Esophagus squamous epithelium (tissue), 5 donors: Measurements from ENCODE around the gene C3orf70. TPM values are rescaled to one million over a fixed set of nuclear protein-coding genes. Genes with fewer than 3 reads are reported as not detected.

ENCODE experiments used
- DNase-seq: peaks from one replicate; lab custom pipeline; 2025; lab: John Stamatoyannopoulos, UW
- H3K27ac ChIP-seq, 4 donors: fragments of 200-600 bp; sonication (generic); one replicate each; pipeline ENCODE4 v1.5.1; 2016 to 2019; ENCODE audit warnings: mild to moderate bottlenecking in 1 of 4
- H3K27me3 ChIP-seq, 4 donors: fragments of 200-600 bp; sonication (generic); 1 replicate in 3 of 4; 2 replicates in 1 of 4; pipeline versions ENCODE4 v1.5.1 to v1.6.0; 2017 to 2021; ENCODE audit warnings: antibody characterized with exemption in 1 of 4
- H3K36me3 ChIP-seq, 3 donors: fragments of 200-600 bp; sonication (generic); one replicate each; pipeline ENCODE4 v1.5.1; 2016 to 2019
- H3K4me1 ChIP-seq, 3 donors: fragments of 200-600 bp; sonication (generic); one replicate each; pipeline ENCODE4 v1.5.1; 2017 to 2019
- H3K4me3 ChIP-seq, 4 donors: fragments of 200-600 bp; sonication (generic); 1 replicate in 3 of 4; 2 replicates in 1 of 4; pipeline ENCODE4 v1.5.1; 2016 to 2019; ENCODE audit warnings: mild to moderate bottlenecking in 2 of 4, moderate library complexity in 1 of 4
- H3K9me3 ChIP-seq, 3 donors: fragments of 200-600 bp; sonication (generic); one replicate each; pipeline ENCODE4 v1.5.1; 2016 to 2019
- POLR2A ChIP-seq, 4 donors: fragments of 450-650 bp; IDR thresholded peaks; one replicate each; pipeline ENCODE4 v1.6.1; 2017; ENCODE audit warnings: antibody characterized with exemption in 4 of 4, mild to moderate bottlenecking in 4 of 4, moderate library complexity in 3 of 4
- whole genome bisulfite sequencing, 2 donors: methylation state at CpG; one replicate each; pipeline ENCODE4 v1.1.5; 2018; 5-methylcytosine and 5-hydroxymethylcytosine counted together
- intact Hi-C: fragments of 100-400 bp; cut with DNase I; formaldehyde crosslinking; loops from one replicate; pipeline ENCODE4 v1.15.0; 2022
- total RNA-seq, 4 donors: library from RNA; depleted of rRNA; stranded (reverse); fragments of >200 nt; gene quantifications; one replicate each; pipeline ENCODE4 v1.1.0, GENCODE V29; 2016
- TF ChIP-seq, protein P1 (sequence below), 6 experiments: fragments of 450-650 bp in 4 of 6; fragments of 200-600 bp in 2 of 6; sonication (generic) in 2 of 6; IDR thresholded peaks; one replicate each; pipeline ENCODE4 v1.5.1; 2016 to 2019; ENCODE audit warnings: antibody characterized with exemption in 6 of 6, mild to moderate bottlenecking in 4 of 6, moderate library complexity in 4 of 6
- donor health status: DM: yes; HTN: yes; CAD: no.

The C3orf70 gene, protein sequence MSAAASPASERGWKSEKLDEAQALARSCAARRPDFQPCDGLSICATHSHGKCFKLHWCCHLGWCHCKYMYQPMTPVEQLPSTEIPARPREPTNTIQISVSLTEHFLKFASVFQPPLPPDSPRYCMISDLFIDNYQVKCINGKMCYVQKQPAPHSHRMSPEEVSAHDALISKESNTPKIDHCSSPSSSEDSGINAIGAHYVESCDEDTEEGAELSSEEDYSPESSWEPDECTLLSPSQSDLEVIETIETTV
- total RNA-seq = 1 to 10 TPM in 2 of 4 donors, under 1 TPM in 2; 0.57 to 8.6 (median 1.3) TPM

DNA sequence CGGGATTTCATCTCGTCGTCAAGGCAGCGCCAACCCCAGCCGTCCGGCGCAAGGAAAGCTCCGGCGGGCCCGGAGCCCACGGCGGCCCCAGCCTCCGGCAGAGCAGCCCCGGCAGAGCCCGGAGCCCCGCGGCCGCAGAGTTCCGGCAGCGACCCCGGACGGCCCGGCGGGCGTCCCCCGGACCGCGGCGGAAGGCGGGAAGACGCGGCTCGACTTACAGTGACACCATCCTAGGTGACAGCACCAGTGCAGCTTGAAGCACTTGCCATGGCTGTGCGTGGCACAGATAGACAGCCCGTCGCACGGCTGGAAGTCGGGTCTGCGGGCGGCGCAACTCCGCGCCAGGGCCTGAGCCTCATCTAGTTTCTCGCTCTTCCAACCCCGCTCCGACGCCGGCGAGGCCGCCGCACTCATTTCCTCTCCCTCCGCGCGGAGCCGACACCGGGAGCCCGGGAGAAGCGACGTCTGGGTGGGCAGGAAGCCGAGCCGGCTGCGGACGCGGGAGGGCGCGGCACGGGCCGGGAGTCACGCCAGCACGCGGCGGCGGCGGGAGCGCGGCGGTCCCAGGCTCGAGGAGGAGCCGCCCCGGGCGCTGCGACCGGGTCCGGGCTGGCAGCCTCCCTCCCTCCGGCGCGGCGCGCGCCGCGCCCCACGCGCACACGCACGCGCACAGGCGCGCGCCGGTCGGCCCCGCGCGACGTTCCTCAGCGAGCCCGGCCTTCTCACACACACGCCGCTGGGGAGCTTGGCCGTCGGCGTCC is at the start of gene C3orf70:
Gene C3orf70, minus strand, starts transcription at position 651 of the 761 bp plus-strand sequence. Its CDS starts 237 bp downstream, at position 414.
- no peak for DNase-seq
- intact Hi-C loops = no loop called here
- WGBS, 2 donors = 0% methylated on average over 17 of the region's 113 CpGs; no CpG with 5 or more reads in 1 of the 2 donors
- no peaks in the 10 kb centered on the region for H3K9me3 ChIP-seq
- H3K27me3 ChIP-seq = peaks cover 0 to 77% (median 3%) of the 10 kb centered on the region in 4 donors
- H3K4me1 ChIP-seq = peaks cover 0 to 30% (median 13%) of the 10 kb centered on the region in 3 donors
- H3K36me3 ChIP-seq = no peaks in the 10 kb centered on the region
- TF ChIP-seq POLR2A (IDR thresholded peaks at IDR 0.05) = peak in 1 of 4 donors; percentile 28
- TF ChIP-seq, protein P1, sequence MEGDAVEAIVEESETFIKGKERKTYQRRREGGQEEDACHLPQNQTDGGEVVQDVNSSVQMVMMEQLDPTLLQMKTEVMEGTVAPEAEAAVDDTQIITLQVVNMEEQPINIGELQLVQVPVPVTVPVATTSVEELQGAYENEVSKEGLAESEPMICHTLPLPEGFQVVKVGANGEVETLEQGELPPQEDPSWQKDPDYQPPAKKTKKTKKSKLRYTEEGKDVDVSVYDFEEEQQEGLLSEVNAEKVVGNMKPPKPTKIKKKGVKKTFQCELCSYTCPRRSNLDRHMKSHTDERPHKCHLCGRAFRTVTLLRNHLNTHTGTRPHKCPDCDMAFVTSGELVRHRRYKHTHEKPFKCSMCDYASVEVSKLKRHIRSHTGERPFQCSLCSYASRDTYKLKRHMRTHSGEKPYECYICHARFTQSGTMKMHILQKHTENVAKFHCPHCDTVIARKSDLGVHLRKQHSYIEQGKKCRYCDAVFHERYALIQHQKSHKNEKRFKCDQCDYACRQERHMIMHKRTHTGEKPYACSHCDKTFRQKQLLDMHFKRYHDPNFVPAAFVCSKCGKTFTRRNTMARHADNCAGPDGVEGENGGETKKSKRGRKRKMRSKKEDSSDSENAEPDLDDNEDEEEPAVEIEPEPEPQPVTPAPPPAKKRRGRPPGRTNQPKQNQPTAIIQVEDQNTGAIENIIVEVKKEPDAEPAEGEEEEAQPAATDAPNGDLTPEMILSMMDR (IDR thresholded peaks at IDR 0.05) = no peak
- peak within 1 kb of the TSS; percentile 44 to 75 (median 69) for H3K4me3 ChIP-seq
- H3K27ac ChIP-seq = peak within 1 kb of the TSS; percentile 64 to 89 (median 84)

DNA sequence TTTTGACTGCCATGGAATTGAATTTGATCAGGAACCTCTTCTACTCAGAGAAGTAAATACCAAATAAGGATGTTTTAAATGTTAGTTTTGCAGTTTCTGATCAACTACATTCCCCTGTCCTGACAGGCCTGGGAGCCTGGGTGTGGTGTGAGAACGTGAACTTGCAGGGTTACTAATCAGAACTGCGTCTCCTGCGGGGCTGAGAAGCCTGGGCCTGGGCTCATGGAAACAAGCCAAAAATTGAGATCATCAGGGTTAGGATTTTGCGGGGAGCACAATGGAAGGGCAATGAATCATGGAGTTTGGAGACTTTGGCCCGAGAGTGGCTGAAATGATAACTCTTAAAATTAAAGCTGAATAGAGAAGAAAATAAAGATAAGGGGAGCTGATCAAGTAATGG is 47.8 kb upstream of the C3orf70 start:
- H3K27ac ChIP-seq = peak overlapping the region; percentile 21 to 75 (median 66)
- TF ChIP-seq, protein P1 (IDR thresholded peaks at IDR 0.05) = no peak
- no peak for TF ChIP-seq POLR2A (IDR thresholded peaks at IDR 0.05)
- peaks cover 0 to 17% (median 0%) of the 10 kb centered on the region in 3 donors for H3K4me1 ChIP-seq
- H3K9me3 ChIP-seq = no peaks in the 10 kb centered on the region
- 34 to 35% methylated on average over 4 to 5 of the region's 5 CpGs for WGBS, 2 donors
- DNase-seq = no peak
- no peaks in the 10 kb centered on the region for H3K27me3 ChIP-seq
- intact Hi-C loops = no loop called here
- no peak overlapping the region for H3K4me3 ChIP-seq
- peaks cover 0 to 15% (median 0%) of the 10 kb centered on the region in 3 donors for H3K36me3 ChIP-seq

DNA sequence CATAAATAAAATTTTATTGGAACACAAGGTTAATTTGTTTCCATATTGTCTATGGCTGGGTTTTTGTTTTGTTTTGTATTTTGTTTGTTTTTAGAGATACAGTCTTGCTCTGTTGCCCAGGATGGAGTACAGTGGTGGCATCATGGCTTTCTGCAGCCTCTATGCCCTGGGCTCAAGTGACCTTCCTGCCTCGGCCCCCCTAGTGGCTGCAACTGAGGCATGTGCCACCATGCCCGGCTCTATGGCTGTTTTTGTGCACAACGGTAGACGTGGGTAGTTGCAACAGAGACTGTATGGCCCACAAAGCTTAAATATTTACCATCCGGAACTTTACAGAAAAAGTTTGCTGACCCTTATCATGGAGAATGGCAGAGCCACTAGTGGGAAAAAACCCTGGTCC is 46.8 kb upstream of the C3orf70 start:
- intact Hi-C loops = no loop called here
- 62 to 75% methylated on average over 5 of the region's 5 CpGs for WGBS, 2 donors
- Histone ChIP-seq H3K27ac (peak overlapping the region in 3 of 4 donors; percentile 65 to 75 (median 66)), H3K36me3 (peaks cover 0 to 15% (median 0%) of the 10 kb centered on the region in 3 donors), H3K4me1 (peaks cover 0 to 17% (median 0%) of the 10 kb centered on the region in 3 donors), H3K9me3 (no peaks in the 10 kb centered on the region), H3K4me3 (no peak overlapping the region), H3K27me3 (no peaks in the 10 kb centered on the region)
- TF ChIP-seq, protein P1 (IDR thresholded peaks at IDR 0.05) = no peak
- no peak for TF ChIP-seq POLR2A (IDR thresholded peaks at IDR 0.05)
- DNase-seq = no peak

DNA sequence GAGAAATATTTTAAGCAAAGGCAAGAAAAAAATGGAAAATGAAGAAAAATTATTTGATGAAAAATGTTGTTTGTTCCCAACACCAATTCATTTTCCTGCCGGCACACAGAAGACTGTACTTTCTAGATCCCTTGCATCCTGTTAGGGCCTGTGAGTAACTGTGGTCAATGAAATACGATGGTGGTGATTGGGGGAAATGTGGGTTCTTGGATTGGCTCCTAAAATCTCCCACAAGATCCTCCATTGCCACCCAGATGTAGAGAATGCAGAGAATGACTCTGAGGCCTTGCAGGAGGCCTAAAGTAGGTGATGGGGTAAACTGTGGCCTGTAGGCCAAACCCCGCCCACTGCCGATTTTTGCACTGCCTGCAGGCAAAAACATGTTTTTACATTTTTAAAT is 46.3 kb upstream of the C3orf70 start:
- no peak for TF ChIP-seq POLR2A (IDR thresholded peaks at IDR 0.05)
- no peak for DNase-seq
- Histone ChIP-seq H3K4me1 (peaks cover 0 to 17% (median 0%) of the 10 kb centered on the region in 3 donors), H3K27me3 (no peaks in the 10 kb centered on the region), H3K27ac (no peak overlapping the region), H3K9me3 (no peaks in the 10 kb centered on the region), H3K4me3 (no peak overlapping the region), H3K36me3 (peaks cover 0 to 11% (median 0%) of the 10 kb centered on the region in 3 donors)
- 75 to 82% methylated on average over 4 of the region's 4 CpGs for WGBS, 2 donors
- intact Hi-C loops = no loop called here

DNA sequence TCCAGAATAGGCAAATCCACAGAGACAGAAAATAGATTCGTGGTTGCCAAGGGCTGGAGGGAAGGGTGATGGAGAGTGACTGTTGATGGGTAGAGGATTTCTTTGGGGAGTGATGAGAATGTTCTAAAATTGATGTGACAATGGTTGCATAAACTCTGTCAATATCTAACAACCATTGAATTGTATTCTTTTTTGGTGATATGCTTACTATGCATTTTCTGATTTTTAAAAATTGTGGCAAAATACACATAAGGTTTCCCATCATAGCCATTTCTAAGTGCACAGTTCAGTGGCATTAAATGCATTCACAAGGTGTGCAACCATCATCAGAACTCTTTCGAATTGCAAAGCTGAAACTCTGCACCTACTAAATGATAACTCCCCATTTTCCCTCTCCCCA is 44.2 kb upstream of the C3orf70 start:
- DNase-seq = no peak
- TF ChIP-seq, protein P1 (IDR thresholded peaks at IDR 0.05) = no peak
- no peak for TF ChIP-seq POLR2A (IDR thresholded peaks at IDR 0.05)
- Histone ChIP-seq H3K27ac (no peak overlapping the region), H3K9me3 (no peaks in the 10 kb centered on the region), H3K36me3 (peaks cover 0 to 14% (median 0%) of the 10 kb centered on the region in 3 donors), H3K4me1 (peaks cover 0 to 17% (median 0%) of the 10 kb centered on the region in 3 donors), H3K4me3 (no peak overlapping the region), H3K27me3 (no peaks in the 10 kb centered on the region)
- intact Hi-C loops = no loop called here
- WGBS, 2 donors = 87 to 93% methylated on average over 2 of the region's 2 CpGs
